Measurements from ENCODE around the gene LTK.

LTK gene

DNA sequence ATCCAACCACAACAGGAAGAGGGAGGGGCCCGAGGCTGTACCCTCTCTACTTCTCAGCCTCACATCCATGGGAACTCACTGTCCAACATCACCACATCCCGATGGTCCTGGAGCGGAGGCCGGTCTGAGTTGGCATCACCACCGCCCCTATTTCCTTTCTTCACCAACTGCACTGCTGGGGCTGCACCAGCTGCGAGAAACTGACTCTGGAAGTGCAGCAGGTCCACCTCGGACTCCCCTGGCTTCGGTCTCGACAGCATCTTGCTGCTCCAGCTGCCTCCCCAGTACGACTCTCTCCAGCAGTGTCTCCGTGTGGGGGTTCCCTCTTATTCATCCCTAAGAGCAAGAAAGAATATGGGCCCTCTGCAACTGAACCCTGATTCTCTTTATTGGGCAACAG lies 23.2 kb upstream of the LTK start:
- POLR2A ChIA-PET (ENCODE audit: low non-redundant PET): no interaction called here
- CTCF ChIA-PET: no interaction called here
- TF ChIP-seq, protein P1, sequence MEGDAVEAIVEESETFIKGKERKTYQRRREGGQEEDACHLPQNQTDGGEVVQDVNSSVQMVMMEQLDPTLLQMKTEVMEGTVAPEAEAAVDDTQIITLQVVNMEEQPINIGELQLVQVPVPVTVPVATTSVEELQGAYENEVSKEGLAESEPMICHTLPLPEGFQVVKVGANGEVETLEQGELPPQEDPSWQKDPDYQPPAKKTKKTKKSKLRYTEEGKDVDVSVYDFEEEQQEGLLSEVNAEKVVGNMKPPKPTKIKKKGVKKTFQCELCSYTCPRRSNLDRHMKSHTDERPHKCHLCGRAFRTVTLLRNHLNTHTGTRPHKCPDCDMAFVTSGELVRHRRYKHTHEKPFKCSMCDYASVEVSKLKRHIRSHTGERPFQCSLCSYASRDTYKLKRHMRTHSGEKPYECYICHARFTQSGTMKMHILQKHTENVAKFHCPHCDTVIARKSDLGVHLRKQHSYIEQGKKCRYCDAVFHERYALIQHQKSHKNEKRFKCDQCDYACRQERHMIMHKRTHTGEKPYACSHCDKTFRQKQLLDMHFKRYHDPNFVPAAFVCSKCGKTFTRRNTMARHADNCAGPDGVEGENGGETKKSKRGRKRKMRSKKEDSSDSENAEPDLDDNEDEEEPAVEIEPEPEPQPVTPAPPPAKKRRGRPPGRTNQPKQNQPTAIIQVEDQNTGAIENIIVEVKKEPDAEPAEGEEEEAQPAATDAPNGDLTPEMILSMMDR (conservative IDR thresholded peaks at IDR 0.05; ENCODE audit: low read depth): no peak
- H3K27ac ChIP-seq: no peak overlapping the region
- no peak for DNase-seq (ENCODE audit: low spot score)

DNA sequence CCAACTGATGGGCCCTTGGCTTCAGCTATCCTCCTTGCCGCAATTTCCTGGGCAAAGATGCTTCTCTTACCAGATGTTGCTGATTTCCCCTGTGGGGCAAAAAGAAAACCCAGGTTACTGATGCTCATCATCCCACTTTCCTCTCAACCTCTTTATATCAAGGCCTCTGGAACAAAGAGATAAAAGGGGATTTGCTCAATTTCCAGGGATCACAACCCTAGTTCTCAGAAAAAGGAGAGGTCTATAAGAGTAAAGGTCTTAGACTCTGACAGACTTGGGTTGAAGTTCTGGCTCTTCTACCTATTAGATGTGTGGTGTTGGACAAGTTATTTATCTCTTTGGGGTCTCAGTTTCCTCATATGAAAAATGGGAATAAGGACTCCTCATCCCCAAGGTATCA lies 21.9 kb upstream of the LTK start:
- TF ChIP-seq, protein P1 (conservative IDR thresholded peaks at IDR 0.05; ENCODE audit: low read depth): no peak
- ChIA-PET POLR2A (ENCODE audit: low non-redundant PET) (no interaction called here), CTCF (no interaction called here)

DNA sequence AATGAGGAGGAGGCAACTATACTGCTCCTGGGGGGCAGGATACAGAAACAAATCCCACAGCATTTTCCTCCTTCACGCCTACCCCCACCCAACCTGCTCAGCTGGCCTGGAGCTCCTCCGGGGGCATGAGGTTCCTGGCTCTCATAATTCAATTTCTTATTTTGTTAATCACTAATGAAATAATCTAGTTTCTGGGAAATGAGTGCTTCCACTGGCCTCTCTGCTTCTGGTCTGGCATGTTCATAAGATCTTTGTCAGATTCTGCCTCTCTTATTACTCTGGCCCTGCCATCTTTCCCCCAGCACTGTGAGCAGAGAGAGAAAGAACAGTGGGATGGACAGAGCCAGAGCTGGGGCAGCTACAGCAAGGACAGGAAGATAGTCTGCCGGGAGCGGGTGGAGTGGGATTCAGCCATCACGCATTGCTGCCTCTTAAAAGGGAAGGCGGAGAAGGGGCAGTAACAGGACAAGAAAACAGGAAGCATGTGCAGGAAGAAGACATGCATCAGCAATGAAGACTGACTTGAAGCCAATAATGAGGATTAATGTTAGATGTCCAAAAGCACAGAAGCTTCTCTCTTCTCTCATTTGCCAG lies 16.8 kb upstream of the LTK start:
- no peak for DNase-seq (ENCODE audit: low spot score)
- POLR2A ChIA-PET (ENCODE audit: low non-redundant PET): interaction anchor here (0.7 kb wide), 1 partner anchor 14 kb away, joined by 3 read pairs; the partner anchor contains the start of gene RPAP1
- TF ChIP-seq, protein P1 (conservative IDR thresholded peaks at IDR 0.05; ENCODE audit: low read depth): no peak
- CTCF ChIA-PET: interaction anchor here (1.0 kb wide), 1 partner anchor 73 kb away, joined by 3 read pairs; no protein-coding TSS in a partner anchor
- peak overlapping the region; percentile 4; the same call in 1 of the 2 replicates for H3K27ac ChIP-seq

More for the DNA sequence above, 21.9 kb upstream of the LTK start:
- no peak for DNase-seq (ENCODE audit: low spot score)
- H3K27ac ChIP-seq: no peak overlapping the region

GRCh38 chr15:41523097-41523496 lies 9.5 kb upstream of the LTK start:
- TF ChIP-seq, protein P1 (conservative IDR thresholded peaks at IDR 0.05; ENCODE audit: low read depth): no peak
- POLR2A ChIA-PET (ENCODE audit: low non-redundant PET): no interaction called here

GRCh38 chr15:41521614-41522013 lies 8.0 kb upstream of the LTK start:
- ChIA-PET CTCF (no interaction called here), POLR2A (ENCODE audit: low non-redundant PET) (no interaction called here)
- TF ChIP-seq, protein P1 (conservative IDR thresholded peaks at IDR 0.05; ENCODE audit: low read depth): no peak
- peak overlapping the region; percentile 30 for H3K27ac ChIP-seq
- no peak for DNase-seq (ENCODE audit: low spot score)

More at GRCh38 chr15:41523097-41523496, 9.5 kb upstream of the LTK start:
- no peak for DNase-seq (ENCODE audit: low spot score)
- peak overlapping the region; percentile 30 for H3K27ac ChIP-seq
- CTCF ChIA-PET: no interaction called here

DNA sequence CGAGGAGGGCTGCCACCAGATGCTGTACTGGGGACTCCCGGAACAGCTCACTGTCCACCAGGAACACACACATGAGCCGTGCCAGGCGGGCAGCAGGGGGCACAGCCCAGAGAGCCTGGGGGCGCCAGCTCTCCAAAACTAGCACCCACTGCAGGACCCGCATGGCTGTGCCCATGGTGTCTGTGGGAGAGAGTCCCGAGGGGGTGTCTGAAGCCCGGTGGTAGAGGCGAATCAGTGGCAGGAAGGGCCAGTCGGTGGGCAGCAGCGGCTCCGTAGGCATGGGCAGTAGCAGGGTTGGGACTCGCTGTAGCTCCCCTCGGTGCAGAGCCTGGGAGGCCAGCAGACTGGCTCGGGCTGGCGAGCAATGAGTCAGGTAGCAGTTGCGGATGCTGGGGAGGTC lies 7.0 kb upstream of the LTK start:
- ChIA-PET CTCF (interaction anchor here (0.6 to 1.6 kb wide), 3 partner anchors 9 to 593 kb away, joined by 3 to 7 read pairs (median 3); no protein-coding TSS in a partner anchor), POLR2A (ENCODE audit: low non-redundant PET) (no interaction called here)
- DNase-seq (ENCODE audit: low spot score): no peak
- H3K27ac ChIP-seq: peak overlapping the region; percentile 1; the same call in 1 of the 2 replicates
- TF ChIP-seq, protein P1 (conservative IDR thresholded peaks at IDR 0.05; ENCODE audit: low read depth): no peak

Data from RWPE1 (cell line).